Measurements from ENCODE around the gene ADNP2.

Gene ADNP2

DNA sequence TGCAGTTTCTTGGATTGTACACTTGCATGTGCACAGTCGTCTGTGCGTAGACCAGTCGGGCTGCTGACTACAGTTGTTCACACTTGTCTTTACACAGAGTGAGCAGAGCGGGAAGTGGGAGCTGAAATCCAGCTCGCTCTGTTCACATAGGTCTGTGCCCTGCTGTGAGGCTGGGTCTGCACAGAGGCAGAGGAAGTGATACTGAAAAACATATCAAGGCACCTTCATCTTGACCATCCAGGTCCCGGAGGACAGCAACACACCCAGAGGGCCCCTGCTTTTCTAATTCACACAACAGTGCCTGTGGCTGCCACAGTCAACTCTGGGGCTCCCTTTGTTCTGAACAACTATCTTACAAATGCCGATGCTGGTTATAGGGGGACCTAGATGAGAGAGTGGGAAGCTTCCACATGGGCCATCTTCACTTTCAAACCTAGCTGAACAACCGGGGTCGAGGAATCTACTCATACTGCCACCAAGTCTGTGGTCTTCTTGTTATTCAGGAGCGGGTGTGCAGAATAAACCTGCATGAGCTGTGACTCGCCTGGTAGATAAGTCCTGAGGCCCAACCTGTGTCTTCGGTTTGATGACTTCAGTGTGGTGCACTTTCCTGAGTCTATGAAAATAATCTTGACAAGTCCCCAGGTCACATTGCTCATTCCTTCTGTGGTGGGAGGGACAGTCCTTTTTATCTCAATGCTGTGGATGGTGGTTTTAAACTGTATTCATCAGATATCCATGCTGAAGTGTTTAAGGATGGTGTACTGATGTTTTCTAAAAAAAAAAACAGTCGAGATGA, 3.5 kb upstream of the ADNP2 start:
- DNase-seq (ENCODE audit: low read depth): no peak

DNA sequence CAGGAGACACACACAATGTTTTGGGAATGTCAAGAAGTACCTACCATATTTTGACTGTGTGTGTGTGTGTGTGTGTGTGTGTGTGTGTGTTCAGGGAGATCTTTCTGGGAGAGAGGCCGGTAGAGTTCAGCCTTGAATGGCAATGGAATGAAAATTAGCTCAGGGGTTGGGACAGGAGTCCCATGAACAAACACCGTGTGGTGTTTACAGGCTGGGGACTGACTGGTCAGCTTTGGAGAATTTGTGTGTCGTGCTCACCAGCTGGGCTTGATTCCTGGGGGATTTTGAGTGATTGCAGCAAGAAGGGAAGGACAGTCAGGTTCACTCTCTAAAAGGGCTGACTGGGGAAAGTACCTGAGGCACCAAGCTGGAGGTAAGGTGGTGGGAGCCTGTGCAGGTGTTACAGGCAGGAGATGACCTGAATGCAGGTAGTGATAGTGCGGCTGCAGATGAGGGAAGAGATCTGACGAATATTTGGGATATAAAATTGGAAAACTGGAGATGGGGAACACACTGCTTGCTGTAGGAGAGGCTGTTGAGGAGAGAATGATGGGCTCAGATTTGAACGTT, 2.5 kb upstream of the ADNP2 start:
- DNase-seq (ENCODE audit: low read depth): no peak

DNA sequence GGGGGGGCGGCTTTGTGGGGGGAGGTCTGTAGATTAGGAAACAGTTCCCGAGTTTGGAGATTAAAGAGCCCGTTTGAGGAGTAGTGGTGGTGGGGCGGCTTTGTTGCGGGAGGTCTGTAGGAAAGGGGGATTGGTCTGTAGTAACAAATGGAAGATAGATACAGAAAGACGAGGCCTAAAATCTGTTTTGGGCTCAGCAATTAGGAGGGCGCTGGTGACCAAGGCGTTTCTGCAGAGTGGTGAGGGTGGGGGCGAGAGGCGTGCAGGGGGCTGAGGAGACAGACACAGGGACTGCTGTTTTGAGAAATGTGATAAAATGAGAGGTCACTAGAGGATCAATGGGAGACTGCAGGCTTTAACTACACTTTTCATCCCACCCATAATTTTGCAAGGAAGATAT, 1.6 kb upstream of the ADNP2 start:
- DNase-seq (ENCODE audit: low read depth): no peak

GRCh38 chr18:80108121-80108536, 933 bp upstream of the ADNP2 start:
- no peak for DNase-seq (ENCODE audit: low read depth)

DNA sequence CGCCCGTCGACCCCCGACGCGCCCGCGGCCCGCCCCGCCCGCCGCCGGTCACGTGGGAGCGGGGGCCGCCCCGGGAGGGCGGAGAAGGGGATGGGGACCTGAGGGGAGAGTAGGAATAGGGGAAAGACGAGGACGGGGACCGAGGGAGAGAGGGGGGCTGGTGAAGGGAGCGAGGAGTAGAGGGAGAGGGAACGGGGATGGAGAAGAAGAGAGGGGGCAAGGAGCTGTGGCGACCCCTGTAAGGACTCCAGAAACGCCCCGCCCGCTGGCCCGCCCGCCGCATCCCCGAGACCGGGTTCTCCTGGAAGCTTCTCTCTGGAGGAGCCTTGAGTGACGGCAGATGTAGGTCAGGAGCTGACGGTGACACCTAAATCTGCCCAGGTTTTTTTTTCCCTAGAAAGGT, 615 bp downstream of the ADNP2 start:
- no peak for DNase-seq (ENCODE audit: low read depth)

GRCh38 chr18:80112624-80113248, 3.7 kb downstream of the ADNP2 start:
- DNase-seq (ENCODE audit: low read depth): no peak

GRCh38 chr18:80115035-80115434, 6.0 kb downstream of the ADNP2 start:
- no peak for DNase-seq (ENCODE audit: low read depth)

GRCh38 chr18:80119111-80119510, 10.0 kb downstream of the ADNP2 start:
- no peak for DNase-seq (ENCODE audit: low read depth)

DNA sequence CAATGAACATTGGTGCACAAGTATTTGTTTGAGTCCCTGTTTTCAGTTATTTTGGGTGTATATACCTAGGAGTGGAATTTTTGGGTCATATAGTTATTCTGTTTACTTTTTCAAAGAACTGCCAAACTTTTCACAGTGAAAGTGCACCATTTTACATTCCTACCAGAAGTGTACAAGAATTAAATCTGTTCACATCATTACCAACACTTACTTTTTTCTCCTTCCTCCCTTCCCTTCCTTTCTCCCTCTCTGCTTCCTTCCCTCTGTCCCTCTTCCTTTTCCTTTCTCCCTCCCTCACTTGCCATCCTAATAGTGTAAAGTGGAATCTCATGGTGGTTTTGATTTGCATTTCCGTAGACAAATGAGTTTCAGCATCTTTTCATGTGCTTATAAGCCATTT, 11.9 kb downstream of the ADNP2 start:
- no peak for DNase-seq (ENCODE audit: low read depth)

- DNase-seq (ENCODE audit: low read depth): no peak
Observed at GRCh38 chr18:80124131-80124530, 15.1 kb downstream of the ADNP2 start.

- no peak for DNase-seq (ENCODE audit: low read depth)
Observed at GRCh38 chr18:80126797-80127196, 17.7 kb downstream of the ADNP2 start.

GRCh38 chr18:80127635-80128034, 18.6 kb downstream of the ADNP2 start:
- no peak for DNase-seq (ENCODE audit: low read depth)

- DNase-seq (ENCODE audit: low read depth): no peak
Observed at GRCh38 chr18:80129672-80130367, 20.8 kb downstream of the ADNP2 start.

DNA sequence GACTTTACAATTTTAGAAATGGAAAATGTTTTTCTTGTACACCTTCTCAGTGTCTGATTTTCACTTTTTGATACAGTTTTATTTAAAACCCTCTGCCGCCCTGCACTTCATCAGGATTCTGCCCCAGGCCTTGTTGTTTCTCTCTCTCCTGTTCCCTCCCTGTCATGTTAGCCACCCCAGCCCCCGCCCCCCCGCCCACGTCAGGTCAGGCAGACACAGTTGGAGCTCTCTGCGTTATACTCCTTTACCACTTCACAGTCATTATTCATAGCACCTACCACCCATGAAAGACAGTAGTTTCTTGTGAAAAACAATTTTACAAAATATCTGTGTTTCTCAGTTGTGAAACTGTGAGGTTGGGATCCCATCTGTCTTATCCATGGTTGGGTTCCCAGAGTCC, 21.5 kb downstream of the ADNP2 start:
- DNase-seq (ENCODE audit: low read depth): no peak

DNA sequence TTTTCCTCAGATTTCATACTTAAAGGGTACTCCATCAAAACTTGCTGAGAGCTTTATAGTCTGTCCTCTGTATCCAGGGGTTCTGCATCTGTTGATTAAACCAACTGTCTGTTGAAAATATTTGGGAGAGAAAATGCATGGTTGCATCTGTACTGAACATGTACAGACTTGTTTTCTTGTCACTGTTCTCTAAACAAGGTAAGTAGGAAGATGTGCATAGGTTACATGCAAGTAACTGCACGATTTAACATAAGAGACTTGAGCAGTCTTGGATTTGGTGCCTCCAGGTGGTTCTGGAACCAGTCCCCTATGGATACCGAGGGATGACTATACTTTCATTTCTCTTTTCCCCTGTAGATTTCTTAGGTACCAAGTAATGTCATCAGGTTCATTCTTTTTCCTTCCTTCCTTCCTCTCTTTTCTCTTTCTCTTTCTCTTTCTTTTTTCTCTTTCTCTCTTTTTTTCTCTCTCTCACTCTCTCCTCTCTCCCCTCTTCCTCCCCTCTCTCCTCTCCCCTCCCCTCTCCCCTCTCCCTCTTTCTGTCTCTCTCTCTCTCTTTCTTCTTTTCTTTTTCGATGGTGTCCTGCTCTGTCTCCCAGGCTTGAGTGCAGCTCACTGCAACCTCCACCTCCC, 23.2 kb downstream of the ADNP2 start:
- DNase-seq (ENCODE audit: low read depth): no peak

GRCh38 chr18:80133124-80133523, 24.1 kb downstream of the ADNP2 start:
- DNase-seq (ENCODE audit: low read depth): no peak

DNA sequence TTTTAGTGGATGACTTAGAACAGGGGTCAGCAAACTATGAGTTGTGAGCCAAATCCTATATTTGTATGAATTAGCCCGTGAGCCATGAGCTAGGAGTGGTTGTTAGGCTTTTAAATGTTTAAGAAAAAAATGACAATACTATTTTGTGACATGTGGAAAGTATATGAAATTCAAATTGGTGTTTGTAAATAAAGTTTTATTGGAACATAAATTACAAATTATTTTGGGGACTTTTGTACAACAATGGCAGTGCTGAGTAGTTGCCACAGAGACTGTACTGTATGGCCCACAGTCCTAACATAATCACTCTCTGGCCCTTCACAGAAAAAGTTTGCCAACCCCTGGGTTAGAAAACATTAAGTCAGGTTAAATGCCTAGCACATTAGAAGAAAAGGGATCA, 26.1 kb downstream of the ADNP2 start:
- no peak for DNase-seq (ENCODE audit: low read depth)

- DNase-seq (ENCODE audit: low read depth): no peak
Observed at GRCh38 chr18:80136679-80137078, 27.6 kb downstream of the ADNP2 start.

GRCh38 chr18:80137137-80137536, 28.1 kb downstream of the ADNP2 start:
- DNase-seq (ENCODE audit: low read depth): no peak

DNA sequence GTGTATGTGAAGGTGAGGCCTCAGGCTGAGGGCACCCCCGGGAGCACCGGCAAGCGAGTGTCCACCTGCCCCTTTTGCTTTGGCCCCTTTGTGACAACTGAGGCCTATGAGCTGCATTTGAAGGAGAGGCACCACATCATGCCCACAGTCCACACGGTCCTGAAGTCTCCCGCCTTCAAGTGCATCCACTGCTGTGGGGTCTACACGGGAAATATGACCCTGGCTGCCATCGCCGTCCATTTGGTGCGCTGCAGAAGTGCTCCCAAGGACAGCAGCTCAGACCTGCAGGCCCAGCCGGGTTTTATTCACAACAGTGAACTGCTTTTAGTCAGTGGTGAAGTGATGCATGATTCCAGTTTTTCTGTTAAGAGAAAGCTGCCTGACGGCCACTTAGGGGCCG, 28.9 kb downstream of the ADNP2 start:
- DNase-seq (ENCODE audit: low read depth): no peak

GRCh38 chr18:80140455-80140985, 31.5 kb downstream of the ADNP2 start:
- DNase-seq (ENCODE audit: low read depth): no peak

- peak; percentile 24 for DNase-seq (ENCODE audit: low read depth)
Observed at GRCh38 chr18:80143881-80144280, 34.8 kb downstream of the ADNP2 start.

Data from non-pigmented ciliary epithelial cell (primary cell).